ENCODE measurements around the gene MRPS23. TPM values are rescaled to one million over a fixed set of nuclear protein-coding genes. Genes with fewer than 3 reads are reported as not detected.

MRPS23 gene
- total and polyA plus RNA-seq, 2 of the 13 experiments (the other 11 are each of a cell fraction or from before 2014, with no cell fraction given), result 63.2 to 181 TPM

DNA sequence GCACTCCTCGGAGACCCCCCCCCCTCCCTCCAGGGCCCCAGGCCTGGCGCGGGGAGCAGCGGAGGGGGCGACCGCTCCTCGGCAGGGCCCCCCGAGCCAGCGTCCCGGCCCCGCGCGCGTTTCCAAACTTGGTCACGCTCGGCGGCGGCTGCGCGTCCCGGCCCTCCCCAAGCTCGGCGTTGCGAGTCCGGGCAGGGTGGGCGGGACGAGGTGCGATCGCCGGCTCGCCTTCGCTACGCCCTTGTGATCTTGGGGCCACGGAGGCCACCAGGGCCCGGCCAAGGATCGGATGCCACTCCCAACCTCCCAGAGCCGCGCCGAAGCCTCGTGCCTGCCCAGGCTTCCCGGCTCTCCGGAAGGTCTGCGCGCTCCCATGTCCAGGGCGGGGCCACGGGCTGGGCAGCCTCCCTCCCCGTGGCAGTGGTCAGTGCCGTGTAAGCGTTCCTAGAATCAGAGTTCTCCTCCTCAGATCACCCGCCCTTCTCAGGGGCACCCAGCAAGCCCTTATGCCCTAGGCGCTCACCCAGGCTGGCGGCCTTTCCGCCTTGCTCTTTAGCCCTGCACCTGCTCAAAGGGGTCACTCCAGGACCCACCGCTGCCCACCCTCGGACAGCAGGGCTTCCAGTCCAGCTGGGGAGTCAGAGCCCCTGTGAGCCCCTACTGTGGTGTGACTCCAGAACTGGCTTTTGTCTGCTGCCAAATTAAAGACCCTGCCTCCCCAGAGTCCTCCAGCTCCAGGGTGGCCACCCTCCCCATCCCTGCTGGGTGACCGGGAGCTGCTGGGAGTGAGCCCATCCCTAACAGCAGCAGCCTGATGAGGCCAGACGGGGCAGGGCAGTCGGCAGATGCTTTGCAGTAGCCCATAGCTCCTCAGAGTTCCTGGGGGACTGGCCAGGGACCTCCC lies 12.2 kb upstream of the MRPS23 start (continued):
- TF ChIP-seq ZNF430 (CRISPR knock-in tag; IDR thresholded peaks at IDR 0.05), result peak; percentile 81; the same call in 1 of the 2 replicates
- TF ChIP-seq, protein P1, sequence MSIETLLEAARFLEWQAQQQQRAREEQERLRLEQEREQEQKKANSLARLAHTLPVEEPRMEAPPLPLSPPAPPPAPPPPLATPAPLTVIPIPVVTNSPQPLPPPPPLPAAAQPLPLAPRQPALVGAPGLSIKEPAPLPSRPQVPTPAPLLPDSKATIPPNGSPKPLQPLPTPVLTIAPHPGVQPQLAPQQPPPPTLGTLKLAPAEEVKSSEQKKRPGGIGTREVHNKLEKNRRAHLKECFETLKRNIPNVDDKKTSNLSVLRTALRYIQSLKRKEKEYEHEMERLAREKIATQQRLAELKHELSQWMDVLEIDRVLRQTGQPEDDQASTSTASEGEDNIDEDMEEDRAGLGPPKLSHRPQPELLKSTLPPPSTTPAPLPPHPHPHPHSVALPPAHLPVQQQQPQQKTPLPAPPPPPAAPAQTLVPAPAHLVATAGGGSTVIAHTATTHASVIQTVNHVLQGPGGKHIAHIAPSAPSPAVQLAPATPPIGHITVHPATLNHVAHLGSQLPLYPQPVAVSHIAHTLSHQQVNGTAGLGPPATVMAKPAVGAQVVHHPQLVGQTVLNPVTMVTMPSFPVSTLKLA (IDR thresholded peaks at IDR 0.05), result peak; percentile 20; the same call in 1 of the 2 replicates
- 0 out of 2 replicates have a peak, but pooled peaks have one; percentile 35 for TF ChIP-seq ZNF792 (CRISPR knock-in tag; IDR thresholded peaks at IDR 0.05)
- TF ChIP-seq FOXP4 (CRISPR knock-in tag; IDR thresholded peaks at IDR 0.05), result peak; percentile 70
- TF ChIP-seq ZNF451 (CRISPR knock-in tag; IDR thresholded peaks at IDR 0.05), result peak; percentile 82; the same call in 1 of the 2 replicates
- peak; percentile 79; the same call in 1 of the 2 replicates for TF ChIP-seq STAT5B (CRISPR knock-in tag; IDR thresholded peaks at IDR 0.05)
- peak; percentile 74; the same call in 1 of the 2 replicates for TF ChIP-seq ZNF124 (CRISPR knock-in tag; IDR thresholded peaks at IDR 0.05)
- no peak for TF ChIP-seq PHF5A (CRISPR knock-in tag; IDR thresholded peaks at IDR 0.05; ENCODE audit: low read depth, unreplicated experiment)
- peak; percentile 87; the same call in 1 of the 2 replicates for TF ChIP-seq FOXM1 (CRISPR knock-in tag; IDR thresholded peaks at IDR 0.05)
- peak; percentile 78 for TF ChIP-seq ZNF740 (CRISPR knock-in tag; IDR thresholded peaks at IDR 0.05)
- TF ChIP-seq NFYB (CRISPR knock-in tag; IDR thresholded peaks at IDR 0.05), result no peak; the same call in 1 of the 2 replicates
- no peak for TF ChIP-seq ZBTB26 (CRISPR knock-in tag; IDR thresholded peaks at IDR 0.05; ENCODE audit: borderline replicate concordance)
- TF ChIP-seq ZFP36 (IDR thresholded peaks at IDR 0.05; ENCODE audit: borderline replicate concordance, low read depth, low read length, partially characterized antibody), result no peak
- TF ChIP-seq TBX3 (IDR thresholded peaks at IDR 0.05; ENCODE audit: borderline replicate concordance), result no peak
- TF ChIP-seq ZNF768 (CRISPR knock-in tag; IDR thresholded peaks at IDR 0.05), result no peak; the same call in 1 of the 2 replicates
- no peak; the same call in 1 of the 2 replicates for TF ChIP-seq ZNF20 (CRISPR knock-in tag; IDR thresholded peaks at IDR 0.05)
- TF ChIP-seq BCL6 (CRISPR knock-in tag; IDR thresholded peaks at IDR 0.05), result peak; percentile 79; the same call in 1 of the 2 replicates
- peak; percentile 90 for TF ChIP-seq HOXA3 (CRISPR knock-in tag; IDR thresholded peaks at IDR 0.05)
- TF ChIP-seq, protein P2, sequence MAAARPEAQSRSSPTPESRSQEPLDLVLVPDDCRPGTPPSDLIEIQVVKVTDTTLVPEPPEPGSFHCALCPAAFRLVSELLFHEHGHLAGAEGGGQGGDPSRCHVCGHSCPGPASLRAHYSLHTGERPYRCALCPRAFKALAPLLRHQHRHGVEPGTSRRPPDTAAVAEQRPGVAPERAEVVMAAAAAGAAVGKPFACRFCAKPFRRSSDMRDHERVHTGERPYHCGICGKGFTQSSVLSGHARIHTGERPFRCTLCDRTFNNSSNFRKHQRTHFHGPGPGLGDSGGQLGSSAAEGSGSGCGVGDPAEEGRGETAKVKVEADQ (CRISPR knock-in tag; IDR thresholded peaks at IDR 0.05; ENCODE audit: borderline replicate concordance), result peak; percentile 85
- peak; percentile 44; the same call in 1 of the 2 replicates for TF ChIP-seq TBX2 (CRISPR knock-in tag; IDR thresholded peaks at IDR 0.05; ENCODE audit: borderline replicate concordance)
- TF ChIP-seq PLRG1 (conservative IDR thresholded peaks at IDR 0.05), result no peak
- TF ChIP-seq ZNF136 (CRISPR knock-in tag; IDR thresholded peaks at IDR 0.05; ENCODE audit: low read depth), result no peak; the same call in 1 of the 2 replicates
- 0 out of 2 replicates have a peak, but pooled peaks have one; percentile 43 for TF ChIP-seq CC2D1A (CRISPR knock-in tag; IDR thresholded peaks at IDR 0.05)
- TF ChIP-seq ZSCAN31 (CRISPR knock-in tag; IDR thresholded peaks at IDR 0.05; ENCODE audit: low read depth), result peak; percentile 20
- TF ChIP-seq NFE2L2 (IDR thresholded peaks at IDR 0.05; ENCODE audit: low read length), result no peak

Data from HepG2 (cell line).